Measurements from ENCODE around the gene SIK2. TPM values are rescaled to one million over a fixed set of nuclear protein-coding genes. Genes with fewer than 3 reads are reported as not detected.

The SIK2 gene
- total RNA-seq, 1 donor from 2014 or later: 16.3 TPM

- no peak for TF ChIP-seq CTCF (IDR thresholded peaks at IDR 0.05; ENCODE audit: unreplicated experiment)
- H3K9me3 Mint-ChIP-seq (ENCODE audit: unreplicated experiment): no peaks in the 10 kb centered on the region
Observed at GRCh38 chr11:111699579-111700156, 97.4 kb downstream of the SIK2 start.

GRCh38 chr11:111700162-111700561 is 97.9 kb downstream of the SIK2 start:
- Mint-ChIP-seq H3K4me1 (ENCODE audit: unreplicated experiment) (no peaks in the 10 kb centered on the region), H3K36me3 (ENCODE audit: low read depth, unreplicated experiment) (peaks cover 5% of the 10 kb centered on the region), H3K9me3 (ENCODE audit: unreplicated experiment) (no peaks in the 10 kb centered on the region), H3K27ac (ENCODE audit: unreplicated experiment) (no peak overlapping the region), H3K27me3 (ENCODE audit: unreplicated experiment) (no peaks in the 10 kb centered on the region), H3K4me3 (ENCODE audit: unreplicated experiment) (no peak overlapping the region)
- TF ChIP-seq CTCF (IDR thresholded peaks at IDR 0.05; ENCODE audit: unreplicated experiment): no peak
- no peak for DNase-seq (ENCODE audit: low spot score)

More at GRCh38 chr11:111699579-111700156, 97.4 kb downstream of the SIK2 start:
- no peaks in the 10 kb centered on the region for H3K27me3 Mint-ChIP-seq (ENCODE audit: unreplicated experiment)
- H3K36me3 Mint-ChIP-seq (ENCODE audit: low read depth, unreplicated experiment): peaks cover 5% of the 10 kb centered on the region
- no peak overlapping the region for H3K27ac Mint-ChIP-seq (ENCODE audit: unreplicated experiment)
- no peaks in the 10 kb centered on the region for H3K4me1 Mint-ChIP-seq (ENCODE audit: unreplicated experiment)
- H3K4me3 Mint-ChIP-seq (ENCODE audit: unreplicated experiment): no peak overlapping the region
- no peak for DNase-seq (ENCODE audit: low spot score)

GRCh38 chr11:111702623-111703022 is 100.4 kb downstream of the SIK2 start:
- peaks cover 5% of the 10 kb centered on the region for H3K36me3 Mint-ChIP-seq (ENCODE audit: low read depth, unreplicated experiment)
- TF ChIP-seq CTCF (IDR thresholded peaks at IDR 0.05; ENCODE audit: unreplicated experiment): no peak
- no peak overlapping the region for H3K4me3 Mint-ChIP-seq (ENCODE audit: unreplicated experiment)
- no peaks in the 10 kb centered on the region for H3K27me3 Mint-ChIP-seq (ENCODE audit: unreplicated experiment)
- no peaks in the 10 kb centered on the region for H3K9me3 Mint-ChIP-seq (ENCODE audit: unreplicated experiment)
- no peak for DNase-seq (ENCODE audit: low spot score)
- no peak overlapping the region for H3K27ac Mint-ChIP-seq (ENCODE audit: unreplicated experiment)
- peaks cover 7% of the 10 kb centered on the region for H3K4me1 Mint-ChIP-seq (ENCODE audit: unreplicated experiment)

- TF ChIP-seq CTCF (IDR thresholded peaks at IDR 0.05; ENCODE audit: unreplicated experiment): no peak
- DNase-seq (ENCODE audit: low spot score): no peak
- no peak overlapping the region for H3K4me3 Mint-ChIP-seq (ENCODE audit: unreplicated experiment)
- peaks cover 7% of the 10 kb centered on the region for H3K4me1 Mint-ChIP-seq (ENCODE audit: unreplicated experiment)
- H3K27me3 Mint-ChIP-seq (ENCODE audit: unreplicated experiment): no peaks in the 10 kb centered on the region
- no peak overlapping the region for H3K27ac Mint-ChIP-seq (ENCODE audit: unreplicated experiment)
- H3K36me3 Mint-ChIP-seq (ENCODE audit: low read depth, unreplicated experiment): peaks cover 5% of the 10 kb centered on the region
- H3K9me3 Mint-ChIP-seq (ENCODE audit: unreplicated experiment): no peaks in the 10 kb centered on the region
Observed at GRCh38 chr11:111703576-111703975, 101.3 kb downstream of the SIK2 start.

- H3K27ac Mint-ChIP-seq (ENCODE audit: unreplicated experiment): no peak overlapping the region
- H3K36me3 Mint-ChIP-seq (ENCODE audit: low read depth, unreplicated experiment): peaks cover 7% of the 10 kb centered on the region
- no peak for TF ChIP-seq CTCF (IDR thresholded peaks at IDR 0.05; ENCODE audit: unreplicated experiment)
- H3K9me3 Mint-ChIP-seq (ENCODE audit: unreplicated experiment): no peaks in the 10 kb centered on the region
- peaks cover 7% of the 10 kb centered on the region for H3K4me1 Mint-ChIP-seq (ENCODE audit: unreplicated experiment)
- no peak overlapping the region for H3K4me3 Mint-ChIP-seq (ENCODE audit: unreplicated experiment)
- DNase-seq (ENCODE audit: low spot score): no peak
- no peaks in the 10 kb centered on the region for H3K27me3 Mint-ChIP-seq (ENCODE audit: unreplicated experiment)
Observed at GRCh38 chr11:111707039-111707690, 104.9 kb downstream of the SIK2 start.

Data from endothelial cell (in vitro differentiated cells).